IMR-90 (cell line): ENCODE data around the gene WDR70. TPM values are rescaled to one million over a fixed set of nuclear protein-coding genes. Genes with fewer than 3 reads are reported as not detected.

Source experiments
- ATAC-seq: fragments of 200-7000 bp; cut with Tn5 transposase; 2 replicates; pipeline ENCODE4 v1.9.1; 2020; ENCODE audit warnings: low read depth, mild to moderate bottlenecking, moderate library complexity
- BruUV-seq: library from RNA; stranded (reverse); fragments of 400-500 nt; replicated peaks from 2 replicates; lab custom pipeline; 2021; lab: Mats Ljungman, UMichigan
- CTCF ChIA-PET: fragments of 300-600 bp; formaldehyde crosslinking; extraction: SDS; loops from one replicate; lab custom pipeline; 2021; ENCODE audit warnings: antibody characterized with exemption; lab: Yijun Ruan, JAX
- POLR2A ChIA-PET: fragments of 300-600 bp; sonication (Branson Sonifier 250); formaldehyde crosslinking; loops from one replicate; lab custom pipeline; 2022; ENCODE audit warnings: antibody characterized with exemption; ENCODE audit not compliant: unreplicated experiment; lab: Charles Lee
- DNase-seq: peaks from one replicate; pipeline ENCODE4 v3.0.0; 2013
- H2AFZ ChIP-seq: replicated peaks from 2 replicates; pipeline ENCODE3; 2013; ENCODE audit warnings: low read length, mild to moderate bottlenecking; ENCODE audit not compliant: poor library complexity
- H2AK5ac ChIP-seq: 2 replicates; pipeline ENCODE4 v1.6.1; 2013; ENCODE audit warnings: low read depth, low read length, inconsistent platforms
- H2AK9ac ChIP-seq: replicated peaks from 2 replicates; pipeline ENCODE3; 2013; ENCODE audit warnings: mild to moderate bottlenecking, low read depth, low read length, moderate library complexity; ENCODE audit not compliant: poor library complexity
- H2BK120ac ChIP-seq: 2 replicates; pipeline ENCODE4 v1.6.1; 2013; ENCODE audit warnings: low read depth, low read length, inconsistent platforms
- H2BK15ac ChIP-seq: 3 replicates; pipeline ENCODE4 v1.6.1; 2013; ENCODE audit warnings: low read depth, low read length, inconsistent platforms
- H2BK20ac ChIP-seq: 2 replicates; pipeline ENCODE4 v1.6.1; 2013; ENCODE audit warnings: low read depth, mild to moderate bottlenecking, inconsistent platforms, low read length, moderate library complexity
- H2BK5ac ChIP-seq: 2 replicates; pipeline ENCODE4 v1.6.1; 2013; ENCODE audit warnings: mild to moderate bottlenecking, low read depth, low read length, inconsistent platforms; ENCODE audit not compliant: poor library complexity, severe bottlenecking
- H3K14ac ChIP-seq: replicated peaks from 2 replicates; pipeline ENCODE4 v1.6.1; 2013; ENCODE audit warnings: low read depth, low read length, inconsistent platforms
- H3K18ac ChIP-seq: 2 replicates; pipeline ENCODE4 v1.6.1; 2013; ENCODE audit warnings: low read depth, low read length, control low read depth
- H3K23ac ChIP-seq: 2 replicates; pipeline ENCODE4 v1.6.1; 2013; ENCODE audit warnings: low read depth, low read length, inconsistent platforms
- H3K27ac ChIP-seq: 2 replicates; pipeline ENCODE4 v1.5.1; 2013; ENCODE audit warnings: mild to moderate bottlenecking, control low read depth, low read length; ENCODE audit not compliant: insufficient read depth
- H3K27me3 ChIP-seq: 2 replicates; pipeline ENCODE4 v1.6.1; 2013; ENCODE audit warnings: low read length; ENCODE audit not compliant: control insufficient read depth, insufficient read depth
- H3K36me3 ChIP-seq: 2 replicates; pipeline ENCODE4 v1.6.1; 2013; ENCODE audit warnings: low read length, mixed read lengths; ENCODE audit not compliant: control insufficient read depth, insufficient read depth
- H3K4ac ChIP-seq: 2 replicates; pipeline ENCODE4 v1.6.1; 2013; ENCODE audit warnings: low read depth, low read length, inconsistent platforms
- H3K4me1 ChIP-seq: 2 replicates; pipeline ENCODE4 v1.6.1; 2013; ENCODE audit warnings: low read length, mixed read lengths; ENCODE audit not compliant: control insufficient read depth, insufficient read depth
- H3K4me2 ChIP-seq: 2 replicates; pipeline ENCODE4 v1.6.1; 2013; ENCODE audit warnings: low read depth, mild to moderate bottlenecking, control low read depth, low read length, moderate library complexity
- H3K4me3 ChIP-seq: 2 replicates; pipeline ENCODE4 v1.5.1; 2013; ENCODE audit warnings: low read depth, mild to moderate bottlenecking, control low read depth, low read length, moderate library complexity; ENCODE audit not compliant: insufficient read depth
- H3K56ac ChIP-seq: 2 replicates; pipeline ENCODE4 v1.6.1; 2013; ENCODE audit warnings: low read length, inconsistent platforms; ENCODE audit not compliant: insufficient read depth; ENCODE audit errors: extremely low read depth
- H3K79me1 ChIP-seq, 2 experiments: 2 replicates each; pipeline ENCODE4 v1.6.1; 2013; ENCODE audit warnings: low read length in 2 of 2, inconsistent platforms in 1 of 2, low read depth in 1 of 2
- H3K9ac ChIP-seq: 2 replicates; pipeline ENCODE4 v1.6.1; 2013; ENCODE audit warnings: low read depth, low read length, control low read depth
- H3K9me1 ChIP-seq: 2 replicates; pipeline ENCODE4 v1.6.1; 2013; ENCODE audit warnings: low read length, inconsistent platforms; ENCODE audit not compliant: insufficient read depth
- H3K9me3 ChIP-seq: 2 replicates; pipeline ENCODE4 v1.6.1; 2013; ENCODE audit warnings: low read length; ENCODE audit not compliant: control insufficient read depth, insufficient read depth
- H4K20me1 ChIP-seq: 2 replicates; pipeline ENCODE4 v1.6.1; 2013; ENCODE audit warnings: low read length, inconsistent platforms; ENCODE audit not compliant: insufficient read depth
- H4K5ac ChIP-seq: 2 replicates; pipeline ENCODE4 v1.6.1; 2013; ENCODE audit warnings: mild to moderate bottlenecking, low read depth, low read length, control low read depth
- H4K8ac ChIP-seq, 2 experiments: 2 replicates each; pipeline ENCODE4 v1.6.1; 2013; ENCODE audit warnings: low read depth in 2 of 2, low read length in 2 of 2, control low read depth in 1 of 2, inconsistent platforms in 1 of 2
- H4K91ac ChIP-seq: 2 replicates; pipeline ENCODE4 v1.6.1; 2013; ENCODE audit warnings: low read depth, low read length, inconsistent platforms; ENCODE audit not compliant: insufficient read depth
- BHLHE40 ChIP-seq: fragments of 150-350 bp; IDR thresholded peaks from 2 replicates; pipeline ENCODE4 v1.6.1; 2016; ENCODE audit warnings: mild to moderate bottlenecking, low read depth, low read length
- CHD1 ChIP-seq: IDR thresholded peaks from 2 replicates; pipeline ENCODE4 v1.6.1; 2012; ENCODE audit warnings: low read depth, low read length, improper control_type of control experiment
- ELK1 ChIP-seq: fragments of 150-350 bp; IDR thresholded peaks from 2 replicates; pipeline ENCODE4 v1.6.1; 2016; ENCODE audit warnings: low read depth, mild to moderate bottlenecking, low read length, moderate library complexity, borderline replicate concordance
- FOS ChIP-seq: fragments of 150-350 bp; IDR thresholded peaks from 2 replicates; pipeline ENCODE4 v1.6.1; 2016; ENCODE audit warnings: low read depth, low read length
- MAFK ChIP-seq: IDR thresholded peaks from 2 replicates; pipeline ENCODE4 v1.6.1; 2012; ENCODE audit warnings: low read depth, low read length, improper control_type of control experiment
- MAZ ChIP-seq: IDR thresholded peaks from 2 replicates; pipeline ENCODE4 v1.6.1; 2012; ENCODE audit warnings: low read depth, mild to moderate bottlenecking, low read length, improper control_type of control experiment, moderate library complexity, borderline replicate concordance
- MXI1 ChIP-seq: IDR thresholded peaks from 2 replicates; pipeline ENCODE4 v1.6.1; 2012; ENCODE audit warnings: low read depth, mild to moderate bottlenecking, low read length, moderate library complexity, borderline replicate concordance
- NFE2L2 ChIP-seq: fragments of 150-350 bp; IDR thresholded peaks from 2 replicates; pipeline ENCODE4 v1.6.1; 2016; ENCODE audit warnings: low read depth, mild to moderate bottlenecking, low read length
- POLR2A ChIP-seq: IDR thresholded peaks from 2 replicates; pipeline ENCODE4 v1.6.1; 2012; ENCODE audit warnings: mild to moderate bottlenecking, low read depth, low read length
- RCOR1 ChIP-seq: IDR thresholded peaks from 2 replicates; pipeline ENCODE4 v1.6.1; 2012; ENCODE audit warnings: mild to moderate bottlenecking, low read length, improper control_type of control experiment; ENCODE audit not compliant: insufficient replicate concordance
- RFX5 ChIP-seq: IDR thresholded peaks from 2 replicates; pipeline ENCODE4 v1.8.0; 2012; ENCODE audit warnings: low read depth, mild to moderate bottlenecking, low read length, moderate library complexity
- USF2 ChIP-seq: fragments of 150-350 bp; IDR thresholded peaks from 2 replicates; pipeline ENCODE4 v1.6.1; 2017; ENCODE audit warnings: mild to moderate bottlenecking, antibody characterized with exemption, low read length, low read depth
- WGBS, 2 experiments: methylation state at CpG; one replicate each; pipeline versions ENCODE4 v1.1.5 to v1.1.7; 2013; ENCODE audit warnings: missing lambda C conversion rate in 2 of 2; ENCODE audit not compliant: insufficient read length in 1 of 2; ENCODE audit errors: extremely low coverage in 2 of 2; 5-methylcytosine and 5-hydroxymethylcytosine counted together
- dilution Hi-C: fragments of 300-500 bp; cut with HindIII; formaldehyde crosslinking; loops from one replicate; pipeline ENCODE4 v1.14.3; 2018; ENCODE audit warnings: low sequenced_read_pairs; ENCODE audit not compliant: unreplicated experiment
- in situ Hi-C: fragments of 300-500 bp; cut with MboI; formaldehyde crosslinking; loops from 3 replicates; pipeline ENCODE4 v1.14.3; 2019; ENCODE audit warnings: low sequenced_read_pairs, inconsistent platforms, mixed read lengths
- intact Hi-C: fragments of 100-400 bp; cut with micrococcal nuclease; formaldehyde crosslinking; loops from 2 replicates; pipeline ENCODE4 v1.10.0; 2022
- polyA plus RNA-seq, 3 experiments: library from polyadenylated mRNA; depleted of rRNA; stranded (reverse); fragments of >200 nt; gene quantifications; 2 replicates each; pipeline ENCODE4 v1.2.3, GENCODE V29; 2012; ENCODE audit warnings: low replicate concordance in 1 of 3
- total RNA-seq: library from RNA; depleted of rRNA; stranded (reverse); fragments of >200 nt; gene quantifications from 2 replicates; pipeline ENCODE4 v1.2.3, GENCODE V29; 2012

WDR70 gene
- total and polyA plus RNA-seq, 2 of the 4 experiments (the other 2 are of a cell fraction): 16.7 to 29.9 TPM

- intact Hi-C loops (no loop called here), in situ Hi-C loops (no loop called here), dilution Hi-C loops (no loop called here)
- no peak overlapping the region for H3K23ac ChIP-seq
- no peak overlapping the region for H3K14ac ChIP-seq
- no peak overlapping the region for H3K56ac ChIP-seq
- no peaks in the 10 kb centered on the region for H3K9me1 ChIP-seq
- H2BK5ac ChIP-seq: no peak overlapping the region
- no peaks in the 10 kb centered on the region for H3K79me1 ChIP-seq
- ChIA-PET POLR2A (no interaction called here), CTCF (no interaction called here)
- no peaks in the 10 kb centered on the region for H3K27me3 ChIP-seq
- no TSS peak for BruUV-seq
- H2AK9ac ChIP-seq: no peak overlapping the region
- no peak overlapping the region for H2BK15ac ChIP-seq
- no peak overlapping the region for H3K27ac ChIP-seq
- no peak for ATAC-seq
- no peaks in the 10 kb centered on the region for H3K36me3 ChIP-seq
- DNase-seq: no peak
- no peak for TF ChIP-seq MAFK
- no peak for TF ChIP-seq MXI1
- TF ChIP-seq NFE2L2: no peak
- TF ChIP-seq BHLHE40: no peak
- no peak for TF ChIP-seq RFX5
- TF ChIP-seq FOS: no peak
- TF ChIP-seq CHD1: no peak
- TF ChIP-seq POLR2A: no peak
- TF ChIP-seq MAZ: no peak
- no peak for TF ChIP-seq ELK1
- TF ChIP-seq USF2: no peak
- no peak for TF ChIP-seq RCOR1
- H3K18ac ChIP-seq: no peak overlapping the region
- no peak overlapping the region for H2BK20ac ChIP-seq
- H4K91ac ChIP-seq: no peak overlapping the region
- no peak overlapping the region for H3K9ac ChIP-seq
- no peak overlapping the region for H3K4me2 ChIP-seq
- no peak overlapping the region for H3K4ac ChIP-seq
- H3K4me3 ChIP-seq: no peak overlapping the region
- peaks cover 2% of the 10 kb centered on the region; the same call in 1 of the 2 replicates for H3K4me1 ChIP-seq
- H3K9me3 ChIP-seq: no peaks in the 10 kb centered on the region
- no peak overlapping the region for H2BK120ac ChIP-seq
- H2AFZ ChIP-seq: no peak overlapping the region
- H4K20me1 ChIP-seq: peaks cover 7% of the 10 kb centered on the region; the same call in 1 of the 2 replicates
- no peak overlapping the region for H4K5ac ChIP-seq
- no peak overlapping the region for H4K8ac ChIP-seq
- no peak overlapping the region for H2AK5ac ChIP-seq
- 86% methylated on average over 1 of the region's 7 CpGs; no CpG with 5 or more reads in 1 of the 2 experiments for WGBS, 2 experiments
Observed at GRCh38 chr5:37712750-37713149, 333.6 kb downstream of the WDR70 start.
